ENCODE measurements around the gene PTBP1. TPM values are rescaled to one million over a fixed set of nuclear protein-coding genes. Genes with fewer than 3 reads are reported as not detected.

The PTBP1 gene
- total and polyA plus RNA-seq, 2 of the 13 experiments (the other 11 are each of a cell fraction or from before 2014, with no cell fraction given), result 195 to 288 TPM

GRCh38 chr19:750640-751423 is 46.4 kb upstream of the PTBP1 start, which contains the start of gene MISP (continued):
- TF ChIP-seq GTF3A (CRISPR knock-in tag; conservative IDR thresholded peaks at IDR 0.05), result no peak
- TF ChIP-seq SRSF9 (IDR thresholded peaks at IDR 0.05; ENCODE audit: borderline replicate concordance, insufficient read depth, low read depth, low read length, poor library complexity, severe bottlenecking), result no peak
- TF ChIP-seq ZNF768 (CRISPR knock-in tag; IDR thresholded peaks at IDR 0.05), result peak; percentile 100
- no peak for TF ChIP-seq ZFP41 (CRISPR knock-in tag; IDR thresholded peaks at IDR 0.05; ENCODE audit: borderline replicate concordance)
- TF ChIP-seq FOXO4 (CRISPR knock-in tag; conservative IDR thresholded peaks at IDR 0.05), result no peak
- no peak for TF ChIP-seq ZNF567 (CRISPR knock-in tag; IDR thresholded peaks at IDR 0.05; ENCODE audit: borderline replicate concordance)
- TF ChIP-seq MIER2 (CRISPR knock-in tag; IDR thresholded peaks at IDR 0.05), result no peak
- TF ChIP-seq NFAT5 (CRISPR knock-in tag; IDR thresholded peaks at IDR 0.05), result no peak
- no peak for TF ChIP-seq ZNF205 (CRISPR knock-in tag; IDR thresholded peaks at IDR 0.05)
- TF ChIP-seq KDM1A (CRISPR knock-in tag; IDR thresholded peaks at IDR 0.05), result peak; percentile 74; the same call in 1 of the 2 replicates
- TF ChIP-seq BORCS8-MEF2B (CRISPR knock-in tag; IDR thresholded peaks at IDR 0.05), result no peak
- no peak for TF ChIP-seq LCORL (IDR thresholded peaks at IDR 0.05)
- no peak for TF ChIP-seq LCORL (CRISPR knock-in tag; IDR thresholded peaks at IDR 0.05)
- TF ChIP-seq CHD2 (IDR thresholded peaks at IDR 0.05; ENCODE audit: low read depth, low read length), result no peak
- TF ChIP-seq ZBTB10 (CRISPR knock-in tag; IDR thresholded peaks at IDR 0.05; ENCODE audit: borderline replicate concordance), result no peak
- TF ChIP-seq ZSCAN20 (CRISPR knock-in tag; IDR thresholded peaks at IDR 0.05; ENCODE audit: borderline replicate concordance), result no peak
- TF ChIP-seq ZNF33B (CRISPR knock-in tag; IDR thresholded peaks at IDR 0.05), result no peak
- no peak for TF ChIP-seq ZNF790 (CRISPR knock-in tag; IDR thresholded peaks at IDR 0.05; ENCODE audit: borderline replicate concordance)
- no peak for TF ChIP-seq RBM39 (IDR thresholded peaks at IDR 0.05; ENCODE audit: low read depth, low read length, poor library complexity, severe bottlenecking)
